SK-N-SH treated with all-trans-retinoic acid at 6 μM for 48 hours (cell line): ENCODE data around the gene SPR.

Experiments
- RARB ChIP-seq: fragments of 250-450 bp; sonication (Bioruptor Pico); IDR thresholded peaks from 2 replicates; pipeline ENCODE4 v1.8.0; 2021; ENCODE audit warnings: mild to moderate bottlenecking, moderate library complexity
- TCF4 ChIP-seq: fragments of 250-450 bp; sonication (Bioruptor Pico); IDR thresholded peaks from 2 replicates; pipeline ENCODE4 v1.8.0; 2021; ENCODE audit warnings: mild to moderate bottlenecking, moderate library complexity, borderline replicate concordance
- ZFP3 ChIP-seq: fragments of 250-450 bp; sonication (Bioruptor Pico); IDR thresholded peaks from 2 replicates; pipeline ENCODE4 v1.5.0; 2020; ENCODE audit warnings: mild to moderate bottlenecking, moderate library complexity
- TF ChIP-seq, protein P1 (sequence below): fragments of 250-450 bp; sonication (Bioruptor Pico); IDR thresholded peaks from 2 replicates; pipeline ENCODE4 v1.8.0; 2020; ENCODE audit warnings: mild to moderate bottlenecking, moderate library complexity, borderline replicate concordance
- TF ChIP-seq, protein P2 (sequence below): fragments of 250-450 bp; sonication (Bioruptor Pico); IDR thresholded peaks from 2 replicates; pipeline ENCODE4 v1.5.0; 2020; ENCODE audit warnings: mild to moderate bottlenecking, moderate library complexity

- TF ChIP-seq ZFP3 (no peak), TCF4 (CRISPR knock-in tag) (no peak), RARB (CRISPR knock-in tag) (no peak)
- TF ChIP-seq, protein P1, sequence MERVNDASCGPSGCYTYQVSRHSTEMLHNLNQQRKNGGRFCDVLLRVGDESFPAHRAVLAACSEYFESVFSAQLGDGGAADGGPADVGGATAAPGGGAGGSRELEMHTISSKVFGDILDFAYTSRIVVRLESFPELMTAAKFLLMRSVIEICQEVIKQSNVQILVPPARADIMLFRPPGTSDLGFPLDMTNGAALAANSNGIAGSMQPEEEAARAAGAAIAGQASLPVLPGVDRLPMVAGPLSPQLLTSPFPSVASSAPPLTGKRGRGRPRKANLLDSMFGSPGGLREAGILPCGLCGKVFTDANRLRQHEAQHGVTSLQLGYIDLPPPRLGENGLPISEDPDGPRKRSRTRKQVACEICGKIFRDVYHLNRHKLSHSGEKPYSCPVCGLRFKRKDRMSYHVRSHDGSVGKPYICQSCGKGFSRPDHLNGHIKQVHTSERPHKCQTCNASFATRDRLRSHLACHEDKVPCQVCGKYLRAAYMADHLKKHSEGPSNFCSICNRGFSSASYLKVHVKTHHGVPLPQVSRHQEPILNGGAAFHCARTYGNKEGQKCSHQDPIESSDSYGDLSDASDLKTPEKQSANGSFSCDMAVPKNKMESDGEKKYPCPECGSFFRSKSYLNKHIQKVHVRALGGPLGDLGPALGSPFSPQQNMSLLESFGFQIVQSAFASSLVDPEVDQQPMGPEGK = no peak
- TF ChIP-seq, protein P2, sequence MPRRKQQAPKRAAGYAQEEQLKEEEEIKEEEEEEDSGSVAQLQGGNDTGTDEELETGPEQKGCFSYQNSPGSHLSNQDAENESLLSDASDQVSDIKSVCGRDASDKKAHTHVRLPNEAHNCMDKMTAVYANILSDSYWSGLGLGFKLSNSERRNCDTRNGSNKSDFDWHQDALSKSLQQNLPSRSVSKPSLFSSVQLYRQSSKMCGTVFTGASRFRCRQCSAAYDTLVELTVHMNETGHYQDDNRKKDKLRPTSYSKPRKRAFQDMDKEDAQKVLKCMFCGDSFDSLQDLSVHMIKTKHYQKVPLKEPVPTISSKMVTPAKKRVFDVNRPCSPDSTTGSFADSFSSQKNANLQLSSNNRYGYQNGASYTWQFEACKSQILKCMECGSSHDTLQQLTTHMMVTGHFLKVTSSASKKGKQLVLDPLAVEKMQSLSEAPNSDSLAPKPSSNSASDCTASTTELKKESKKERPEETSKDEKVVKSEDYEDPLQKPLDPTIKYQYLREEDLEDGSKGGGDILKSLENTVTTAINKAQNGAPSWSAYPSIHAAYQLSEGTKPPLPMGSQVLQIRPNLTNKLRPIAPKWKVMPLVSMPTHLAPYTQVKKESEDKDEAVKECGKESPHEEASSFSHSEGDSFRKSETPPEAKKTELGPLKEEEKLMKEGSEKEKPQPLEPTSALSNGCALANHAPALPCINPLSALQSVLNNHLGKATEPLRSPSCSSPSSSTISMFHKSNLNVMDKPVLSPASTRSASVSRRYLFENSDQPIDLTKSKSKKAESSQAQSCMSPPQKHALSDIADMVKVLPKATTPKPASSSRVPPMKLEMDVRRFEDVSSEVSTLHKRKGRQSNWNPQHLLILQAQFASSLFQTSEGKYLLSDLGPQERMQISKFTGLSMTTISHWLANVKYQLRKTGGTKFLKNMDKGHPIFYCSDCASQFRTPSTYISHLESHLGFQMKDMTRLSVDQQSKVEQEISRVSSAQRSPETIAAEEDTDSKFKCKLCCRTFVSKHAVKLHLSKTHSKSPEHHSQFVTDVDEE (CRISPR knock-in tag) = no peak
Measured at GRCh38 chr2:72895759-72896281, 8.6 kb downstream of the SPR start.
